Adipocyte (in vitro differentiated cells): ENCODE measurements around the gene ARHGEF28.

ENCODE experiments used
- DNase-seq: peaks from one replicate; pipeline ENCODE4 v3.0.0-alpha.2; 2015; ENCODE audit warnings: low read depth
- H3K27me3 ChIP-seq: replicated peaks from 2 replicates; pipeline ENCODE4 v1.7.0; 2013; ENCODE audit warnings: mild to moderate bottlenecking, low read length, moderate library complexity; ENCODE audit not compliant: control insufficient read depth, insufficient read depth
- H3K36me3 ChIP-seq: 2 replicates; pipeline ENCODE4 v1.7.0; 2013; ENCODE audit warnings: low read length, mild to moderate bottlenecking, moderate library complexity; ENCODE audit not compliant: control insufficient read depth, insufficient read depth, severe bottlenecking
- H3K4me1 ChIP-seq: 2 replicates; pipeline ENCODE4 v1.7.0; 2013; ENCODE audit warnings: mild to moderate bottlenecking, low read length, moderate library complexity; ENCODE audit not compliant: control insufficient read depth, insufficient read depth
- H3K4me3 ChIP-seq: 2 replicates; pipeline ENCODE4 v1.7.0; 2013; ENCODE audit warnings: mild to moderate bottlenecking, low read length, moderate library complexity
- H3K9ac ChIP-seq: 2 replicates; pipeline ENCODE4 v1.7.0; 2013; ENCODE audit warnings: mild to moderate bottlenecking, low read length, moderate library complexity
- H3K9me3 ChIP-seq: 2 replicates; pipeline ENCODE4 v1.7.0; 2013; ENCODE audit warnings: mild to moderate bottlenecking, low read length, moderate library complexity; ENCODE audit not compliant: control insufficient read depth

The ARHGEF28 gene

DNA sequence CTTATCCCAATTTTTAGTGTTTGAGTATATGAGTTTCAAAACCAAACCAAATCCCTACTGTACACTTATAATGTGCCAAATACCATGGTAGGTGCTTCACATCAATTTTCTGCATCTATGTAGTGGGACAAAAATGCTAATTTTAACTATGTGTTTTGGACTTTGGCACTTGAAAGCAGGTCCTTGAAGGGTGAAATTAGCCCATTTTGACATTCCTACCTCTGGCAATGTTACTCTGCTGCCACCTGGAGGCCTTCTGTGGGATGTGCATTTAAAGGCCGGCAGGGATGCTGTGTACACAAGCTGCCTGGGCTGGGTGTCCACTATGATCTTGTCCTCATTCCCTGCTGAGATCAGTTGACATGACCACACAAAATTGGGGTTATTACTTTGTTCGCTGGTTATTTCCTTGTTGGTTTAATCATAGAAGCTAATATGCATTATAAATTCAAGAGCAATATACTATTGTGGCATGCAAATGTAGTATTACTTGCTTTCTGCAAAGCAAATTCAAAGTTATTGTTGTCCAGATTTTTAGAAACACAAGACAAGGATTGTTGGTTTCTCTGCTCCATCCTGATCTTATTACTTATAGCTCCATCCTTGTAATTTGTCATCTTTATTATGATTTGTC lies 166.8 kb downstream of the ARHGEF28 start:
- peak; percentile 86 for DNase-seq
- H3K4me3 ChIP-seq = no peak overlapping the region
- H3K9me3 ChIP-seq = no peaks in the 10 kb centered on the region
- no peak overlapping the region for H3K9ac ChIP-seq
- H3K27me3 ChIP-seq = no peaks in the 10 kb centered on the region
- H3K4me1 ChIP-seq = peaks cover 29% of the 10 kb centered on the region
- no peaks in the 10 kb centered on the region for H3K36me3 ChIP-seq

DNA sequence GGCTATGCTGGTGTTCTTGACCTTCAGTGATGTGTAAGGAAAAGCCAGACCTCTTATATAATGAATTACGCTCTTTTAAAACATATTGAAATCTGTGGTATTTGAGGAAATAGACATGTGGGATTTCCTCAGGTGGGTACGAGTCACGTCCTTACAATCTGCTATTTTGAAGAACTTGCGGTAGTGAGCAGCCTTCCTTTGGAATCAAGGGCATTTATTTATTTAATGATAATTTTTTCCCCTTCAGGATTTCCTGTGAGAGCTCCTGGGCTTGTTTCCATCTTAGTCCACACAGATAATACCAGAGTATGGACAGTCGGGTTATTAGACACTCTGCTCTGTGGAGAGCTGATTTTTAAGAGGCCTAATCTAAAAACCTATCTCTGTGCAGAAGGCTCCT lies 167.9 kb downstream of the ARHGEF28 start:
- no peak for DNase-seq
- H3K27me3 ChIP-seq = no peaks in the 10 kb centered on the region
- no peak overlapping the region for H3K9ac ChIP-seq
- no peaks in the 10 kb centered on the region for H3K36me3 ChIP-seq
- peaks cover 29% of the 10 kb centered on the region for H3K4me1 ChIP-seq
- H3K4me3 ChIP-seq = no peak overlapping the region
- H3K9me3 ChIP-seq = no peaks in the 10 kb centered on the region

DNA sequence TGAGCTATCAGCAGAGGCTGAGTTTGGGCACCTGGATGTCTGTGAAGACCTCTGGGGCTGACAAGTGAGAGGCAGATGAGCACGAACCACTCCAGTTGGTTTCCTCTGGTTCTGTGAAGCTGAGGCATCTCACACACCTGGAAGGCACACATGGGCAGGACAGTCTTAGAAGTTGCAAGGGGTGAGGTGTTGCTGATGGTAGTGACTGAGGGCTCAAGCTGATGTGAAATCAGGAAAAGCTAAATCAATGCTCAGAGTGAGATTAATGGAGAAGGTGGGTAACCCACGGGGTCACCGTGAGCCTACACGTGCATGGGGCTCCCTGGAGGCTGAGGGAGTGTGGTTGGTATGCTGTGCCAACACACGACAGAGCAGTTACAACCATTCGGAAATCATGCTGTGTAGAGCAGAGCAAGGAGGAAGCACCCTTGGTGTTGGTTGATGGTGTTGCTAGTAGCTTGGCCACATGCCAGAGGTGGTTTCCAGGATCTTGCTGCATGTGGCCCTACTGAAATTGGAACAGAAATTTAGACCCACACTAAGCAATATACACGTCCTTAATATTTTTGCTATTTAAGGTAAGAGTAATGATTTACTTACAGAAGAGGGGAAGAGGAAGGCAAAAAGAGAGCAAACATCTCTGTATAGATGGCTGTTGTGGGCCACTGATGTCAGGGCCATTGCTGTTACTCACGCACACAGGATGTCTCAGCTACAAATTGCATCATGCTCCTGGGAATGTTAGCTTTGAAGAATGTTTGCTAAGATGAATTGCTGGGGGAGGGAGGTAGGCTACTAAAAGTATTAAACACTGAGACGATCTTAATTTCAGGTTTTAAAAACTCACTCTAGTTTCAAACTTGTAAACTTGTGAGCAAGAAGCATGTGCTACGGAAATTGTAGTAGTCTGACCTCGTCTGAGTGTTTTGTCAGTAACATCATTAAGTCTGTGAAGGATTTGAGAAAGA lies 170.5 kb downstream of the ARHGEF28 start:
- H3K4me3 ChIP-seq = peak overlapping the region; percentile 25

DNA sequence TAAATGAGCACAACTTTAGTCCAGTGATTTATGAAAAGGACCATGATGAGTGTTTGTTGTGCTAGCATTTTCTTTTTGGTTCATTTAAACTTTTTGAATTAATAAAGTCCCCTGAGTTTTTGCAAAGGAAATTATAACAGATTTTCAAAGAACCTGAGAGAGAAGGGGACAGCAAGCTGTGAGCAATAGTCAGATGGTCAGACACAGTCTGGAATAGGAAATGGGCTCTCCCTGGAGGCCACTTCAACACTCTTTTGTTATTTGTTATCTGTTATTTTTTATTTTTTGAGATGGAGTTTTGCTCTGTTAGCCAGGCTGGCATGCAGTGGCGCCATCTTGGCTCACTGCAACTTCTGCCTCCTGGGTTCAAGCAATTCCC lies 171.1 kb downstream of the ARHGEF28 start:
- no peak for DNase-seq
- H3K27me3 ChIP-seq = no peaks in the 10 kb centered on the region
- H3K4me1 ChIP-seq = peaks cover 35% of the 10 kb centered on the region
- no peaks in the 10 kb centered on the region for H3K36me3 ChIP-seq
- H3K4me3 ChIP-seq = peak overlapping the region; percentile 25
- H3K9ac ChIP-seq = peak overlapping the region; percentile 56
- H3K9me3 ChIP-seq = no peaks in the 10 kb centered on the region

More for the DNA sequence above, 170.5 kb downstream of the ARHGEF28 start:
- peaks cover 28% of the 10 kb centered on the region for H3K4me1 ChIP-seq
- no peaks in the 10 kb centered on the region for H3K27me3 ChIP-seq
- H3K9me3 ChIP-seq = no peaks in the 10 kb centered on the region
- H3K9ac ChIP-seq = peak overlapping the region; percentile 56
- DNase-seq = peak; percentile 82
- no peaks in the 10 kb centered on the region for H3K36me3 ChIP-seq

DNA sequence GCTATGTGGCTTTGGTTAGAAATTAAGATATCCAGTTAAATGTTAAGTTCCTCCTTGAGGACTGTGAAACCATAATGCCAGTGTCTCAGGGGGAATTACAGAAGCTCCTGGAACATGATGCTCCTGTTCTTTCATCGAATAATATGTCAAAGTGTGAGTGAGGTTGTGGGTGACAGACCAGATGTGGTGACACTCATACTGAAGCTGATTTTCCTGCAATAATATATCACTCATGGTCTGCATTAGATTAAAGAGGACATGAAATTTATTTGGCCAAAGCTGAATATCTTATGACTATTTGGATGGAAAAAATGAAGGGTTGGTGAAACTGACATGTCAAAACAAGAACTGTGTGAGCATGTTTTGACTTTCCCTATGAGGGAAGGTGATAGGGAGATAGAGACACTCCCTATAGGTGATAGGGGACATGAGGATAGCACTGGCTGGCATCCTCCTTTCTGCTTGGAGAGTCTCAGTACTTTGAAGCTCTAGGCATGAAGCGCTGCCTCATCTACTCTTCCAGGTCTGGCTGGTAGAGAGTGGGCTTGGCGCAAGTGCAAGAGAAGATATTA lies 173.5 kb downstream of the ARHGEF28 start:
- DNase-seq = no peak
- no peaks in the 10 kb centered on the region for H3K27me3 ChIP-seq

DNA sequence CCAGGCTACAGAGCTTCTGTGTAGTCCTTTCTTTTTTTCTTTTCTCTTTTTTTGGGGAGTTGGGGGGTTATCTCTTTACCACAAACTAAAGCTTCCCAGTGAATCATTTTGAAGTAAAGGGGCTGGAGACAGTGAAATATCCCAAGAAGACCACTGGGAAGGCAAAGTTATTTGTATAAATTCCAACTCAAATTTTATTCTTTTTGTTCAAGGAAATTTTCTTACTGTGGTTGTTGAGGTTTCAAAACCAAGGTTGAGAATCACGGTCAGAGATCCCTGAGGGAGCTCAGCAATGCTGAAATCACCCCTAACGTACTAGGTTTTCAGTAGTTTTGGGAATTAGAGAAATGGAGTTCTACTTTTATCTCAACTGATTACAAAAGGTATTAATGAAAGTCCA lies 175.7 kb downstream of the ARHGEF28 start:
- no peak for DNase-seq
- Histone ChIP-seq H3K9me3 (no peaks in the 10 kb centered on the region), H3K4me1 (peaks cover 36% of the 10 kb centered on the region), H3K4me3 (no peak overlapping the region), H3K27me3 (no peaks in the 10 kb centered on the region), H3K36me3 (no peaks in the 10 kb centered on the region), H3K9ac (no peak overlapping the region)

More for the DNA sequence above, 173.5 kb downstream of the ARHGEF28 start:
- Histone ChIP-seq H3K9ac (no peak overlapping the region), H3K36me3 (no peaks in the 10 kb centered on the region), H3K4me3 (no peak overlapping the region), H3K4me1 (peaks cover 44% of the 10 kb centered on the region), H3K9me3 (no peaks in the 10 kb centered on the region)

DNA sequence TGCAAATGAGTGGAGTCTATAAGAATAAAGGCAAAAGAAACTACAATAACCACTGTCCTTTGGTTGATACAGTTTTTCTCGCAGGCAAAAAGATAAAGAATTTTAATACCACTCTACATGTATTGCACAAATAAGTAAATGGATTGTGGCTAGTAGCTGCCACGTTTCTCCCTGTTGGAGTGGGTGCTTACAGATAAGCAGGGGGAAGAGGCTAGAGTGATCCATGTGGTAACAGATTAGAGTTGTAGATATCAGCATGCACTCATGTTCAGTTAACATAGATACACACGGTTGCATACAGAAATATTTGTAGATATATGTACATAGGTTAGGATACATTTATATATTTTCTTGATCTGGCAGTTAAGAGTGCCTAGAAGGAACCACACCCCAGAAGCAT lies 179.5 kb downstream of the ARHGEF28 start:
- no peaks in the 10 kb centered on the region for H3K27me3 ChIP-seq
- H3K4me3 ChIP-seq = no peak overlapping the region
- H3K9me3 ChIP-seq = no peaks in the 10 kb centered on the region
- peaks cover 18% of the 10 kb centered on the region for H3K4me1 ChIP-seq
- no peak for DNase-seq
- H3K9ac ChIP-seq = no peak overlapping the region
- no peaks in the 10 kb centered on the region for H3K36me3 ChIP-seq

DNA sequence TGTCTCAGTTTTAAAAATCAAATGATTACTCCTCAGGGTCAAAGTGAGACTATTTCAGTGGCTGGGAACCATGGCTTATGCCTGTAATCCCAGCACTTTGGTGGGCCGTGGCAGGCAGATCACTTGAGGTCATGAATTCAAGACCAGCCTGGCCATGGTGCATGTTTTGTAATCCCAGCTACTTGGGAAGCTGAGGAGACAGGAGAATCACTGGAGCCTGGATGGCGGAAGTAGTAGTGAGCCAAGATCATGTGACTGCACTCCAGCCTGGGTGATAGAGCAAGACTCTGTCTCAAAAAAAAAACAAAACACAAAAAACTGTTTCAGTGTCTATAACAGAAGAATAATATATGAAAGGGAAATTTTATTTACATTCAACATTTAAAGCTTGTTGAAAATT lies 182.9 kb downstream of the ARHGEF28 start:
- Histone ChIP-seq H3K36me3 (no peaks in the 10 kb centered on the region), H3K4me3 (no peak overlapping the region), H3K9ac (no peak overlapping the region), H3K9me3 (no peaks in the 10 kb centered on the region), H3K27me3 (no peaks in the 10 kb centered on the region), H3K4me1 (peaks cover 4% of the 10 kb centered on the region)
- no peak for DNase-seq

DNA sequence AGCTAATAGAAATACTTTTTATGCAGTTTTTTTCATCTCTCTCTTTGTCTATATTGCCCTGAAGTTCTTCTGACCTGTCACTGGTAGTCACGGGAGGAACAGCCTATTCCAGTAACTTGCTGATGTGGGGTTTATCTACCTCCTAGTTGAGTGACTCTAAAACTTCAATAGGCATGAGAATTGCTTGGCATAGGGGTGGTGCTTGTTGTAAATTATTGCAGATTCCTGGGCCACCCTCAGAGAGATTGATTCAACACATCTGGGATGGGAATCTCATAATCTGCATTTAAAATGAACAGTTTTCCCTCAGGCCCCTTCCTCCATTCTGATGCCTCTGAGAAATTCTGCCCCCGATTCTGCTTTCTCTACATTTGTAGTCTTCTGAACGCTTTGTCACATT lies 184.4 kb downstream of the ARHGEF28 start:
- H3K9me3 ChIP-seq = no peaks in the 10 kb centered on the region
- no peak for DNase-seq
- peaks cover 4% of the 10 kb centered on the region for H3K4me1 ChIP-seq
- no peak overlapping the region for H3K9ac ChIP-seq
- no peaks in the 10 kb centered on the region for H3K27me3 ChIP-seq
- no peaks in the 10 kb centered on the region for H3K36me3 ChIP-seq
- H3K4me3 ChIP-seq = no peak overlapping the region

DNA sequence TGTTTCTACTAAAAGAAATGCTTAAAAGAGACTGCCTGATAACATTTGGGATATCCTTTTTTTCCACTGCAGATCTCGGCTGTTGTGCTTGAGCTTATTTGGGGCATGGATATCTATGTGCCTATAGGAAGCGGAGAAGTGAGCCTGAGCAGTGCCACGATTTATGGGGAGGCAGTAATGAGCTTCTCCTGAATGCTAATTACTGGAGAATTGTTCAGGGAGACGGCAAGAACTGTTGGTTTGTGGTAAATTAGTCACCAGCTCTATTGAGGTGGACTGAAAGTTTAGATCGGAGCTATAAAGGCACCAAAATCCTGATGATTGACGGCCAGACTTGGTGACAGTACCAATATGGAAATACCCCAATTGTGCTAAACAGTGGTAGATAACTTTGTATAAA lies 186.5 kb downstream of the ARHGEF28 start:
- no peaks in the 10 kb centered on the region for H3K27me3 ChIP-seq
- no peak overlapping the region for H3K4me3 ChIP-seq
- no peaks in the 10 kb centered on the region for H3K36me3 ChIP-seq
- no peaks in the 10 kb centered on the region for H3K9me3 ChIP-seq
- no peak for DNase-seq
- no peak overlapping the region for H3K9ac ChIP-seq
- peaks cover 15% of the 10 kb centered on the region for H3K4me1 ChIP-seq

DNA sequence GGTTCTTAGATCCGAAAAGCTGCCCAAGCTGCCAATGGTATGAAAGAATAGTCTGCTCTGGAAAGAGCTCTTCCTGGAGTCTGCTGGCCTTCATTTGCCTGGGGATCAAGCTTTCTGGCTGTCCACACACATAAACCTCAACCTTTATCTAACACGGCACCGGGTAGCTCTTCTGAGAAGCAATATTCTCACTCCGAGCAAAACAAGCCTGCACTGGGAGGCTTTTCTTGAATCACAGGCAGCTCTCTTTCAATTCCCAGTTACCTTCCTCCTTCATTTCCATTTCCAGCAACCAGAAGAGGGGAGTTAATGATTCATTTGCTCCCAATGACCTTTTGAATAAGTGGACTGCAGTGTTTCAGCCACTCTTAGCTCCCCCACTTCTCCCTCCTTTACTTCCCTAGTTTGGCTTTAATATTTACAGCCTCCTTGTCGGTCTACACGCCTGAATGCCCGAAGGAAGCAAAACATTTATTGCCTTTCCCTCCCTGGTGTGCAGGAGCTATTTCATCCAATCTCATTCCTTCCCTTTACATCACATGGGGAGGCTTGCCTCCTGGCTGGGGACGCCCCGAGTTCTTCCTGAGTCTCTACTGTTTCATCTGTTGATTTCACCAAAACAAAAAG lies 187.1 kb downstream of the ARHGEF28 start:
- Histone ChIP-seq H3K9ac (peak overlapping the region; percentile 30), H3K9me3 (no peaks in the 10 kb centered on the region), H3K4me3 (peak overlapping the region; percentile 19), H3K36me3 (no peaks in the 10 kb centered on the region), H3K4me1 (peaks cover 21% of the 10 kb centered on the region), H3K27me3 (no peaks in the 10 kb centered on the region)
- no peak for DNase-seq
